ENCODE measurements around the gene DAPK1.

DNA sequence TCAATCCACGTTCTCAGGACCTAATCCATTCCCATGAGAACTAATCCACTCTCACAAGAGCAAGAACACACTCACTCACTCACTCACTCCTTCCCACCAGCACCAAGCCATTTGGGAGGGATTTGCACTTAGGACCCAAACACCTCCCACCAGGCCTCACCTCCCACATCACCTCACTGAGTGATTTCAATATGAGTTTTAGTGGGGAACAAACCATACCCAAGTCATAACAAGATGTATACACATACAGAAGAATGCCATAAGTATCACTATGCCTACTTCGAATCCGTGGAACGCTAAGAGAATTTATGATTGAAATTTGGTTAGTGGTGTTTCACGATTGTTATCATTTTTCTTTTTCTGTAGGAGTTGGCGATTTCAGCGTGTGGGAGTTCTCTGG, 199.0 kb downstream of the DAPK1 start:
- TF ChIP-seq POLR2A (IDR thresholded peaks at IDR 0.05; ENCODE audit: low read length) (no peak), GATA1 (IDR thresholded peaks at IDR 0.05; ENCODE audit: low read depth, low read length) (no peak)

All from erythroblast (primary cell).